ENCODE results near the gene KIF16B.
"Not testable (repeated sequence)": the region's sequence is repeated elsewhere in the genome, so short reads cannot be mapped to it uniquely, and the experiment has no call there.

Gene KIF16B

GRCh38 chr20:16590041-16590633 is 16.9 kb upstream of the KIF16B start:
- DNase-seq: no peak

GRCh38 chr20:16589623-16590022 is 16.4 kb upstream of the KIF16B start:
- no peak for DNase-seq

- no peak for DNase-seq
Measured at GRCh38 chr20:16588241-16588640, 15.0 kb upstream of the KIF16B start.

GRCh38 chr20:16587066-16587465 is 13.8 kb upstream of the KIF16B start:
- DNase-seq: no peak

- no peak for DNase-seq
Measured at GRCh38 chr20:16583474-16583873, 10.2 kb upstream of the KIF16B start.

- DNase-seq: no peak
Measured at GRCh38 chr20:16581241-16581640, 8.0 kb upstream of the KIF16B start.

GRCh38 chr20:16580620-16581019 is 7.4 kb upstream of the KIF16B start:
- no peak for DNase-seq

GRCh38 chr20:16580147-16580546 is 6.9 kb upstream of the KIF16B start:
- no peak for DNase-seq

- no peak for DNase-seq
Measured at GRCh38 chr20:16576219-16576618, 3.0 kb upstream of the KIF16B start.

GRCh38 chr20:16575390-16576140 is 2.3 kb upstream of the KIF16B start:
- DNase-seq: no peak

- DNase-seq: peak; percentile 72
Measured at GRCh38 chr20:16574656-16575355, 1.6 kb upstream of the KIF16B start.

- DNase-seq: no peak
Measured at GRCh38 chr20:16571333-16571732, 1.9 kb downstream of the KIF16B start.

- no peak for DNase-seq
Measured at GRCh38 chr20:16569246-16570153, 3.7 kb downstream of the KIF16B start.

GRCh38 chr20:16566080-16566479 is 7.2 kb downstream of the KIF16B start:
- no peak for DNase-seq

GRCh38 chr20:16564079-16564478 is 9.2 kb downstream of the KIF16B start:
- not testable (repeated sequence) for DNase-seq

GRCh38 chr20:16563066-16563806 is 10.0 kb downstream of the KIF16B start:
- no peak for DNase-seq

GRCh38 chr20:16562259-16562658 is 11.0 kb downstream of the KIF16B start:
- DNase-seq: no peak

- DNase-seq: no peak
Measured at GRCh38 chr20:16560661-16561060, 12.6 kb downstream of the KIF16B start.

- no peak for DNase-seq
Measured at GRCh38 chr20:16560216-16560615, 13.0 kb downstream of the KIF16B start.

- DNase-seq: no peak
Measured at GRCh38 chr20:16556301-16556700, 16.9 kb downstream of the KIF16B start.

- no peak for DNase-seq
Measured at GRCh38 chr20:16555754-16556153, 17.5 kb downstream of the KIF16B start.
